ENCODE results near the gene FLRT1.

Gene FLRT1

GRCh38 chr11:64056213-64056785 is 20.6 kb downstream of the FLRT1 start:
- TF ChIP-seq CTCF (conservative IDR thresholded peaks at IDR 0.05; ENCODE audit: low read length): no peak
- DNase-seq (ENCODE audit: low read depth): no peak
- no peak overlapping the region for H3K4me3 ChIP-seq (ENCODE audit: low read length)

- no peak for DNase-seq (ENCODE audit: low read depth)
- no peak for TF ChIP-seq CTCF (conservative IDR thresholded peaks at IDR 0.05; ENCODE audit: low read length)
- no peak overlapping the region for H3K4me3 ChIP-seq (ENCODE audit: low read length)
Observed at GRCh38 chr11:64056861-64057260, 21.1 kb downstream of the FLRT1 start.

GRCh38 chr11:64057890-64058289 is 22.2 kb downstream of the FLRT1 start:
- DNase-seq (ENCODE audit: low read depth): no peak
- TF ChIP-seq CTCF (conservative IDR thresholded peaks at IDR 0.05; ENCODE audit: low read length): no peak
- no peak overlapping the region for H3K4me3 ChIP-seq (ENCODE audit: low read length)

- no peak for DNase-seq (ENCODE audit: low read depth)
- no peak for TF ChIP-seq CTCF (conservative IDR thresholded peaks at IDR 0.05; ENCODE audit: low read length)
Observed at GRCh38 chr11:64058494-64058893, 22.8 kb downstream of the FLRT1 start.

GRCh38 chr11:64059339-64060140 is 23.8 kb downstream of the FLRT1 start:
- no peak overlapping the region for H3K4me3 ChIP-seq (ENCODE audit: low read length)
- no peak for DNase-seq (ENCODE audit: low read depth)
- TF ChIP-seq CTCF (conservative IDR thresholded peaks at IDR 0.05; ENCODE audit: low read length): no peak

More at GRCh38 chr11:64058494-64058893, 22.8 kb downstream of the FLRT1 start:
- no peak overlapping the region for H3K4me3 ChIP-seq (ENCODE audit: low read length)

GRCh38 chr11:64060263-64060860 is 24.6 kb downstream of the FLRT1 start:
- TF ChIP-seq CTCF (conservative IDR thresholded peaks at IDR 0.05; ENCODE audit: low read length): no peak
- no peak for DNase-seq (ENCODE audit: low read depth)
- peak overlapping the region; percentile 60 for H3K4me3 ChIP-seq (ENCODE audit: low read length)

All from AG10803 (cell line).